SK-N-MC (cell line): Measurements from ENCODE around the gene MRPL53.

Source experiments
- EZH2 ChIP-seq: fragments of 200-600 bp; sonication (generic); IDR thresholded peaks from one replicate; pipeline ENCODE4 v1.6.1; 2017; ENCODE audit warnings: antibody characterized with exemption
- FOXP2 ChIP-seq: optimal IDR thresholded peaks from 2 replicates; pipeline ENCODE3; 2011; ENCODE audit warnings: mild to moderate bottlenecking, moderate library complexity; ENCODE audit not compliant: insufficient read depth; ENCODE audit errors: extremely low read length, control extremely low read depth
- POLR2AphosphoS5 ChIP-seq: IDR thresholded peaks from 2 replicates; pipeline ENCODE4 v1.6.1; 2012; ENCODE audit warnings: mild to moderate bottlenecking, low read depth, low read length, borderline replicate concordance

DNA sequence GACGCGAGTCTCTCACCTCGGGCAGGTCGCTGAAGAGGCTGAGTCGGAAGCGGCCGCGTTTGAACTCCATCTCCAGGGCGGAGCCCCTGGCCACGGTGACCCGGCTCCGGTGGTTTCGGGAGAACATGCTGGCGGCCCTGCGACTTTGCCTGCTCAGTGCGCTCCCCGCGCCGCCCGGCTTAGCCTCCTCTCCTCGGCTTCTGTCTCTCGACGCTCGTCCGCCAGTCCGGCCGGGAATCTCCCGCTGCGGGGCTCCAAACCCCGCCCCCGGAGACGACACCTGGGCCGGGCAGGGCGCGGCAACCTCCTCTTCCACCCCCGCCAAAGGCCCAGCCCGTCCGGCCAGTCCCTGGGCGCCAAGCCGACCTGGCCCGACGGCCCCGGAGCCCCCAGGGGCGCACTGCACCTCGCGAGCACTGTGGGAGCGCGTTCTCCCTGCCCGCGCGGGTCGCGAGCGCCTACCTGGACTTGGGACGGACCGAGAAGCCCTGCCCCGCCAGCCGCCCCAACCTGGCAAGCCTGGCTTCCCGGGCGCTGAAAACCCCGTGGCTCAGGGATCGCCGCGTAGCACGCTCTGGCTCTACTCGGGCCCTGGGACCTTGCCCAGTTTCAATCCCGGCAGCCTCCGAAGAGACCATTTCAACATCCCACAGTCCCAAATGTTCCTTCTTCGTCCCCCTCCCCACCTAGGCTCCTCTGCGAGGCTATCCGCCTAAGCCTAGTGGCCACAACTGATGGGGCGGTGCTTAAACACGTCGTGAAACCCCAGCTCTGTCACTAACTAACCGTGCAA, 30.6 kb downstream of the MRPL53 start, which contains the start of gene RTKN:
- TF ChIP-seq POLR2AphosphoS5, result no peak
- no peak for TF ChIP-seq EZH2
- TF ChIP-seq FOXP2, result no peak
